Activated T-cell treated with anti-CD3 and anti-CD28 coated beads for 24 hours (primary cell): ENCODE data around the gene CLASP1.
"Not testable (repeated sequence)": the region's sequence is repeated elsewhere in the genome, so short reads cannot be mapped to it uniquely, and the experiment has no call there.

ENCODE experiments used
- DNase-seq: peaks from one replicate; pipeline ENCODE4 v3.0.0-alpha.2; 2020; ENCODE audit warnings: low read depth

The CLASP1 gene

DNA sequence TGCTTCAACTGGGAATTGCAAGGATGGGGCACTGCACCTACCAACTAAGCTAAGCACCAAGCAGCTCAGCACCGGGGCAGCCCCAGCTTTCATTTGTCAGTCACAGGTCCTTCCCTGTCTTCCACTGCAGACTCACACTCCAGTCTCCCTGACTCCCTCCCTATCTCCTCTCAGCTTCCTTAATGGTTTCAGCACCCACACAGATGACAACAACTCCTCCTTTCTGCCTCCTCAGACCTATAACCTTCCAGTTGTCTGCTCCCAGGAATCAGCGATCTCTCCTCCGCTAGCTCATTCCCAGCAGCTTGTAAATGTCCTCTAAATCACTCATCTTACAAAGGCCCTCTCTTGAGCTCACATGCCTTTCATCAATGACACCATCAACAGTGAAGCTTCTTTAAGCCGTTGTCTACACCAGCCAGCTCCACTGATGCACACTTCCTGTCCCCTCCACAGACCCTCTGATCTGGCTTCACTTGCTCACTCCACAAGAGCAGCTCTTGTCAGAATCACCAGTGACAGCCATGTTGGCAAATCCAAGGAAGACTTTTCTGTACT, 32.1 kb downstream of the CLASP1 start:
- DNase-seq = no peak

DNA sequence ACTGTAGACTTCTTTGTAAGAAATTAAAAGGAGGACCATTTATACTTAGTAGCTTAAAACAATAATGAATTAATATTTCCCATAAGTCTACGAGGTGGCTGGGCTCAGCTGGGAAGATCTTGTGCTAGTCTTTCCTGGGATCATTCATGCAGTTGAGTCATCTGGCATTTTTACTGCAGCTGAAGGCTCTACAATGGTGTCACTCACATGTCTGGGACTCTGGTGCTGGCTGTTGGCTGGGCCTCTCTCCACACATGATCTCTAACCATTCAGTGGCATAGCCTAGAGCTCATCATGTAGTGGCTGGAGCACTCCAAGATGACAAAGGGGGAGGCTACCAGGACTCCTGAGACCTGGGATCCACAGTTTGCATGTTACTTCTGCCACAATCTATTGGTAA, 35.5 kb downstream of the CLASP1 start:
- no peak for DNase-seq

DNA sequence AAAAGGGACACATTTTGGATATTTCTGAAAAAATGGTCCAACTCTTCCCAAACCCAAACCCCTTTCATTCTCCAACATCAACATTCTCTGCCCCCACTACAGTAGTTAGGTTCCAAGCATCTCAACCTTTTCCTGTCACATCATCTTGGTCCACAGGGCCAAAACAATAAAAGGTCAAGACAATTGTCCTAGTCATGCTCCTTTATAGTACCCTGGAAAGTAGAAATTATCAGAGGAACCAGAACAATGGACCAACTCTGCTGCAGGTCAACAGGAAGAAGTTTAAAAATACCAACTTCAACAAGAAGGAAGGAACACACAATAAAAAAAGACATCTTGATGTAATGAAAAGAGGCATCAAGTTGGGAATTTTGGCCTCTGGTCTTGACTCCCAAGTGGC, 36.1 kb downstream of the CLASP1 start:
- DNase-seq = no peak

DNA sequence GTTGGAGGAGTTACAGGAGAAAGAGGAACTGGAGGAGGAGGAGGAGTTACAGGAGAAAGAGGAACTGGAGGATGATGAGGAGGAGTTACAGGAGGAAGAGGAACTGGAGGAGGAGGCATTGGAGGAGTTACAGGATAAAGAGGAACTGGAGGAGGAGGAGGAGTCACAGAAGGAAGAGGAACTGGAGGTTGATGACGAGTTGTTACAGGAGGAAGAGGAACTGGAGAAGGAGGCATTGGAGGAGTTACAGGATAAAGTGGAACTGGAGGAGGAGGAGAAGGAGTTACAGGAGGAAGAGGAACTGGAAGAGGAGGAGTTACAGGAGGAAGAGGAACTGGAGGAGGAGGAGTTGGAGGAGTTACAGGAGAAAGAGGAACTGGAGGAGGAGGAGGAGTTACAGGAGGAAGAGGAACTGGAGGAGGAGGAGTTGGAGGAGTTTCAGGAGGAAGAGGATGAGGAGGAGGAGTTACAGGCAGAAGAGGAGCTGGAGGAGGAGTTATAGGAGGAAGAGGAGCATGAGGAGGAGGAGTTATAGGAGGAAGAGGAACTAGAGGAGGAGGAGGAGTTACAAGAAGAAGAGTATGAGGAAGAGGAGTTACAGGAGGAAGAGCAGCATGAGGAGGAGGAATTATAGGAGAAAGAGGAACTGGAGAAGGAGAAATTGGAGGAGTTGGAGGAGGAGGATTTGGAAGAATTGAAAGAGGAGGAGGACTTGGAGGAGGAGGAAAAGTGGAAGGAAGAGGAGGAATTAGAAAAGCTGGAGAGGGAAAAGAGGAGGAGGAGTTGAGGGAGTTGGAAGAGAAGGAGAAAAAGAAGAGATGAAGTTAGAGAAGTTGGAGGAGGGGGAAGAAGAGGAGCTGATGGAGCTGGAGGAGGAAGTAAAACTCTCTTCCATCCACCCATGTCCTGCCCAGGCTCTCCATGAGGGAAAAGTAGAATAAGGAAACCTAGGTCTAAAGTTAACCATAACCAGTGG, 37.2 kb downstream of the CLASP1 start:
- no peak for DNase-seq

DNA sequence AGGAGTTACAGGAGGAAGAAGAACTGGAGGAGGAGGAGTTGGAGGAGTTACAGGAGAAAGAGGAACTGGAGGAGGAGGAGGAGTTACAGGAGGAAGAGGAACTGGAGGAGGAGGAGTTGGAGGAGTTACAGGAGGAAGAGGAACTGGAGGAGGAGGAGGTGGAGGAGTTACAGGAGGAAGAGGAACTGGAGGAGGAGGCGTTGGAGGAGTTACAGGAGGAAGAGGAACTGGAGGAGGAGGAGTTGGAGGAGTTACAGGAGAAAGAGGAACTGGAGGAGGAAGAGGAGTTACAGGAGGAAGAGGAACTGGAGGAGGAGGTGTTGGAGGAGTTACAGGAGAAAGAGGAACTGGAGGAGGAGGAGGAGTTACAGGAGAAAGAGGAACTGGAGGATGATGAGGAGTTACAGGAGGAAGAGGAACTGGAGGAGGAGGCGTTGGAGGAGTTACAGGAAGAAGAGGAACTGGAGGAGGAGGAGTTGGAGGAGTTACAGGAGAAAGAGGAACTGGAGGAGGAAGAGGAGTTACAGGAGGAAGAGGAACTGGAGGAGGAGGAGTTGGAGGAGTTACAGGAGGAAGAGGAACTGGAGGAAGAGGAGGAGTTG, 38.1 kb downstream of the CLASP1 start:
- not testable (repeated sequence) for DNase-seq

DNA sequence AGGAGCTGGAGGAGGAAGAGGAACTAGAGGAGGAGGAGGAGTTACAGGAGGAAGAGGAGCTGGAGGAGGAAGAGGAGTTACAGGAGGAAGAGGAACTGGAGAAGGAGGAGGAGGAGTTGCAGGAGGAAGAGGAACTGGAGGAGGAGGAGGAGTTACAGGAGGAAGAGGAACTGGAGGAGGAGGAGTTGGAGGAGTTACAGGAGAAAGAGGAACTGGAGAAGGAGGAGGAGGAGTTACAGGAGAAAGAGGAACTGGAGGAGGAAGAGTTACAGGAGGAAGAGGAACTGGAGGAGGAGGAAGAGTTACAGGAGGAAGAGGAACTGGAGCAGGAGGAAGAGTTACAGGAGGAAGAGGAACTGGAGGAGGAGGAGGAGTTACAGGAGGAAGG, 38.8 kb downstream of the CLASP1 start:
- DNase-seq = not testable (repeated sequence)

DNA sequence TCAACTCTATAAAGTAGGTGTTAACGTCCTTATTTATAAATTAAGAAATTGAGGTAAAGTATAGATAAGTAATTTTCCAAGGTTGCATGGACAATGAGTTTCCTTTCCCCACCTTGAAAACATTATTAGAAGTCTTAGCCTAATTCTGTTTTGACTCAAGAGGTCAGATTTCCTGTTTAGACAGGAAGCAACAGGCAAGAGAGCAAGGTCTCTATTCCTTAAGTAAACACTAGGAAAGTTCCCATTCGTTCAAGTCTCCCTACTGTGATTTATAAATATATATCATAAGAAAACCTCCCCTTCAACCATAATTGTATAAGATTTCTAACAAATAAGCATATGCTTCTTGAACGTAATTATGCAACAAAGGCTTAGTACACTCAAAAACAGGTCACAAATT, 40.3 kb downstream of the CLASP1 start:
- no peak for DNase-seq

DNA sequence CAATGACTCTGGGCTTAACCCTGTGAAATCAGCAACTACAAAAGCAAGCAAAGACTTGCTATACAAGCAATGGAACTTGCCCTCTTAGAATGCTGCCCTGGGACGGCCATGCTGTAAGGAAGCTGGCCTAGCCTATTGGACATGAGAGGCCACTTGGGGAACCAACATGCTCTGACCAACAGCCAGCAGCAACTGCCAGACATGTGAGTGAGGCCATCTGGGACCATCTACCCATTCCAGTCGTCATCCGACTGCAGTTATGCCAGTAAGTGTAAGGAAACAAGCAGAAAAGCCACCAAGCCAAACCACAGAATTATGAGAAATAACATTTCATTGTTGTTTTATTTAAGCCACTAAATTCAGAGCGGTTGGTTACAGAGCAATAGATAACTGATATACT, 40.9 kb downstream of the CLASP1 start:
- DNase-seq = no peak

GRCh38 chr2:121605820-121606733, 43.2 kb downstream of the CLASP1 start:
- no peak for DNase-seq

DNA sequence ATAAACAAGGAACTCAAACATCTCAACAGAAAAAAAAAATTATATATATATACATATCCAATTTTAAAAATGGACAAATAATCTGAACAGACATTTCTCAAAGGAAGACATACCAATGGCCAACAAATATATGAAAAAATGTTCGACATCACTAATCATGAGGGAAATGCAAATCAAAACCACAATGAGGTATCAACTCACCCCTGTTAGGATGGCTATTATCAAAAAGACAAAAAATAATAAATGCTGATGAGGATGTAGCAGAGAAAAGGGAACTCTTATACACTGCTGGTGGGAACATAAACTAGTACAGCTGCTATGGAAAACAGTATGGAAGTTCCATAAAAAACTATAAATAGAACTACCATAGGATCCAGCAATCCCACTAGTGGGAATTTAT, 46.1 kb downstream of the CLASP1 start:
- no peak for DNase-seq

DNA sequence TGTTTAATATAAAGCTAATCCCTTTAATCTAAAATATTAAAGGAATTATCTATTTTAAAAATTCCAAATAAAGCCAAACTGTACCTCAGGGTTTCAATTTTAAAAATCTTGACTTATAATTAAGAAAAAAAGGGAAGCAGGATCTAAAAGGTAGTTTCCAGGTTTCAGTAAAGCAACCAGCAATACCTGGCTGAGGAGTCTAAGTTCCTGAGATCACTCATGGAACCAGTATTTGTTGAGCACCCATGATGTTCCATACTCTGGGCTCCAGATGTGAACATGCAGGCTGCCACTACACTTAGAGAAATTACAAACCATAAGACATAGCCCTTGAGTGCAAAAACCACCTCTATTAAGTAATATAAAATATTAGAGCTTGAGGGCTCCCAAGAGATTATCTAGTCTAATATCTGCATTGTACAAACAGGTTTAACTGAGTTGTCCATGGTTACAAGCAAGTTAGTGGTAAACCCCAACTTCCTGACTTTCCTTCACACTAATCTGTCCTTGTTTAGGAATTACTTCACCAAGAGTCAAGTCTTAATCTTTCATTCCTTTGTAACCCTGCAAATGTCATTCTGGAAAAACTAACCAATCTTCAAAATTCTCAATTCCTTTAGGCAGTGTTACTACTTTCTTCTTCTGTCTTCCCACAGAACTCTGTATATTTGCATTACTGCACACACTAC, 49.2 kb downstream of the CLASP1 start:
- no peak for DNase-seq

- no peak for DNase-seq
These were observed 51.2 kb downstream of the CLASP1 start for GRCh38 chr2:121598087-121598486.

- DNase-seq = no peak
These were observed 52.8 kb downstream of the CLASP1 start for GRCh38 chr2:121596221-121597080.

DNA sequence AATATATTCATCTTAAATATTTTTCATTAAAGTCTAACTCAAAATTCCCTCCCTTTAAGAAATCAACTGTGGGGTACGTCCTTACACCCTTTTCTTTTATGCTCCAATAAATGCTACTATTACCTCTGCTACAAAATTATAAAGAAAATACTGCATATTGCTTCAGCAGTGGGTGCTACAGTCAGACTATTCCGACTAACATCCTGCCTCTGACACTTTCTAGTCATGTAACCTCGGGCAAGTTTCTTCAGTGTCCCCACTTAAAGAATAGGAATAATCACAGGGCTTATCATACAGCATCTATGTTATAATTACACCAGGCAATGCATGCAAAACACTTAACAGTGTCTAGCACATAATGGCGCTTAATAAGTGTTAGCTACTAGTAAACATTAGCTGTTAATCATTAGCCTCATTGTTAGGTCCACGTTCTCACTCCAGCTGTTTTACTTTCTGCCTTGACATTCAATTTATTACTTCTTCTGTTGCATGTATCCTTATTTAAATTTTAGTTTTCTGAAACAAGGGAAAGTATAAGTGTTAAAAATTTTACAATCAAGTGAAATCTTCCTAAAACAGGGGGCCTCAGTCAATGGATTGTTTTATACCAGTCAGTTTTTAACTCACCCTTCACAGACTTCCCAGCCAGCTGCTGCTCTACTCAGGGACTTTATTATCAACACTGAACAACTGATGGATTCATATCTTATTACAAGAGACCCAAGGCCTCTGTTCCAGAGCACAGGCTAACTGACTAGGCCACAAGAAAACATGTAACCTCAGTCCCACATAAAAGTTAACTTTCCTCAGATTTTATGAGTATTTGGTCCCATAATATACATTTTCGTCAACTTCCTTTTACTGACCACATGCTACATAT, 54.0 kb downstream of the CLASP1 start:
- no peak for DNase-seq

DNA sequence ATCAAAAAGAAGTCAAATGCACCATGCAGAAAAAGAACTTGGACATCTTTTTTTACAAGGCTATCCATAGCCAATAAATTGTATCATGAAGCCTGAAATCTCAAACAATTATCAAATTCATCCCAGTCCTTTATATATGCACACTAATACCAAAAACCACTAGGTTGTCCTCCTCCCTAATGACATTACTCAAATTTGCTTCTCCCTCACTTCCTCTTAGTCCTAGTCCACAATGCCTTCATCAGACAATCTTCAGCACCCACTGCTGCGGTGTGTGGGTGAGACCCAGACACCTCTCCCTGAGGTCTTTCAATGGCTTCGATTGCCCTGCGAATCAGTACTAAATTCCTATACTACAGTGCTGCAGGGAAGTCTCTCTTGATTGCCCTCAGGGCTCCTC, 58.1 kb downstream of the CLASP1 start:
- no peak for DNase-seq

GRCh38 chr2:121588357-121588756, 60.9 kb downstream of the CLASP1 start:
- DNase-seq = no peak

DNA sequence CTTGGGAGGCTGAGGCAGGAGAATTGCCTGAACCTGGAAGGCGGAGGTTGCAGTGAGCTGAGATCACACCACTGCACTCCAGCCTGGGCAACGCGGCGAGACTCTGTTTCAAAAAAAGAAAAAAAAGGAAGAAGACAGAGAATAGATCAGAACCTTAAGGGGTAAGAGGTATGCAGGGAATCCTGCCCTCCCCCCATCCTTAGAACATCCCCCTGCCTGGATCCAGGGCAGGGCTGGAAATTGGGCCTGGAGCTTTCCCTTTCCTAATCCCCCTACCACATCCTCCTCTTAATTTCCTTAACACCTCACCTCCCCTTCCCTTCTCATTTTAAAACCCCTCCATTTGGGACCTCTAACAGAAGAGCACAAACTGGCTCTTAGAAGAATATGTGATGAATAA, 62.1 kb downstream of the CLASP1 start:
- DNase-seq = no peak

GRCh38 chr2:121584741-121585140, 64.5 kb downstream of the CLASP1 start:
- DNase-seq = no peak

DNA sequence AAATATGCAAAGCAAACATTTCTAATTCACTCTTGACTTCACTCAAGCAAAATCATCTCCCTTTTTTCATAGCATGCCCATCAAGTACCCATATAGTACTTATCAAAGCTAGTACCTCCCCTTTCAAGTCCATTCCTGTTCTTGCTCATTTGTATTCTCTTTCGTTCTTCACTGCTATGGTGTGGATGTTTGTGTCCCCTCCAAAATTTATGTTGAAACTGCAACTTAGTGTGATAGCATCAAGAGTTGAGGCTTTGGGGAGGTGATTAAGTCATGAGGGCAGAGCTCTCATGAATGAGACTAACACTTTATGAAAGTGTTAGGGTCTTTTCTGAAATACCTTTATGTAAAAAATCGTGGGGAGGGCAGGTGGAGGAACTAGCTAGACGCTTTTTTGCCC, 65.7 kb downstream of the CLASP1 start:
- DNase-seq = no peak

- DNase-seq = no peak
These were observed 67.0 kb downstream of the CLASP1 start for GRCh38 chr2:121582272-121582671.
